Lung (tissue), 12 donors: Measurements from ENCODE around the gene QKI. TPM values are rescaled to one million over a fixed set of nuclear protein-coding genes. Genes with fewer than 3 reads are reported as not detected.

ENCODE experiments used
- ATAC-seq: fragments of 200-7000 bp; cut with Tn5 transposase; one replicate; pipeline ENCODE4 v1.9.1; 2020; ENCODE audit warnings: moderate number of reproducible peaks; ENCODE audit not compliant: insufficient read depth, low FRiP score
- DNase-seq, 3 donors: peaks; one replicate each; pipeline ENCODE4 v3.0.0-alpha.2; 2013 to 2017
- H3K27ac ChIP-seq, 2 donors: one replicate each; pipeline ENCODE4 v1.5.1; 2013; ENCODE audit warnings: mild to moderate bottlenecking in 2 of 2, moderate library complexity in 2 of 2, control low read depth in 1 of 2, inconsistent platforms in 1 of 2, low read depth in 1 of 2, low read length in 1 of 2
- H3K27me3 ChIP-seq, 3 donors: one replicate each; pipeline ENCODE4 v1.5.1; 2013; ENCODE audit warnings: low read length in 2 of 3; ENCODE audit not compliant: control insufficient read depth in 3 of 3, insufficient read depth in 3 of 3
- H3K36me3 ChIP-seq, 4 donors: one replicate each; pipeline ENCODE4 v1.5.1; 2013; ENCODE audit warnings: low read length in 4 of 4, mild to moderate bottlenecking in 1 of 4, moderate library complexity in 1 of 4; ENCODE audit not compliant: control insufficient read depth in 4 of 4, insufficient read depth in 4 of 4
- H3K4me1 ChIP-seq, 5 donors: one replicate each; pipeline ENCODE4 v1.5.1; 2013; ENCODE audit warnings: low read length in 5 of 5, mild to moderate bottlenecking in 2 of 5, moderate library complexity in 1 of 5; ENCODE audit not compliant: control insufficient read depth in 5 of 5, insufficient read depth in 5 of 5
- H3K4me3 ChIP-seq: one replicate; pipeline ENCODE4 v1.5.1; 2013; ENCODE audit warnings: mild to moderate bottlenecking, control low read depth, moderate library complexity
- H3K9ac ChIP-seq, 2 donors: one replicate each; pipeline ENCODE4 v1.5.1; 2013; ENCODE audit warnings: low read length in 2 of 2, control low read depth in 1 of 2; ENCODE audit not compliant: insufficient read depth in 1 of 2
- H3K9me3 ChIP-seq, 4 donors: one replicate each; pipeline ENCODE4 v1.5.1; 2013; ENCODE audit warnings: low read length in 3 of 4, mild to moderate bottlenecking in 1 of 4, moderate library complexity in 1 of 4; ENCODE audit not compliant: control insufficient read depth in 4 of 4, insufficient read depth in 3 of 4
- CTCF ChIP-seq: IDR thresholded peaks from 2 replicates; pipeline ENCODE4 v1.5.1; 2012; ENCODE audit warnings: mild to moderate bottlenecking; ENCODE audit errors: control extremely low read depth, extremely low read depth
- WGBS, 2 donors: extraction: QIAGEN DNeasy Blood & Tissue Kit; methylation state at CpG; one replicate each; pipeline ENCODE4 v1.1.7; 2013; 5-methylcytosine and 5-hydroxymethylcytosine counted together
- polyA plus RNA-seq, 2 donors: library from polyadenylated mRNA; stranded (reverse); fragments of 200-250 nt; gene quantifications; one replicate each; pipeline ENCODE4 v1.2.1, GENCODE V29; 2013
- total RNA-seq, 2 donors: library from RNA; depleted of rRNA in 1 of 2; stranded (reverse); fragments of >200 nt in 1 of 2; gene quantifications; one replicate each; pipeline ENCODE4 v1.2.1, GENCODE V29; 2014 to 2021
- donor health status: control.
- donor health status: control.
- donor health status: Bipolar disorder and iron deficiency.
- donor health status: healthy.
- donor health status: DM: yes; HTN: yes; CAD: no.

The QKI gene
- total and polyA plus RNA-seq, 4 donors, result 20.6 to 228 (median 114) TPM

GRCh38 chr6:163466839-163467390 is 52.4 kb downstream of the QKI start:
- no peak for TF ChIP-seq CTCF
- no peaks in the 10 kb centered on the region for H3K27me3 ChIP-seq
- no peak overlapping the region for H3K9ac ChIP-seq
- ATAC-seq, result no peak
- H3K27ac ChIP-seq, result peak overlapping the region in 1 of 2 donors; percentile 12
- DNase-seq, result no peak
- WGBS, 2 donors, result 89 to 95% methylated on average over 3 of the region's 3 CpGs
- peaks cover 0 to 12% (median 0%) of the 10 kb centered on the region in 4 donors for H3K36me3 ChIP-seq
- H3K4me1 ChIP-seq, result peaks cover 0 to 27% (median 0%) of the 10 kb centered on the region in 5 donors
- peaks cover 0 to 14% (median 0%) of the 10 kb centered on the region in 4 donors for H3K9me3 ChIP-seq
- no peak overlapping the region for H3K4me3 ChIP-seq

- H3K4me3 ChIP-seq, result no peak overlapping the region
- no peak for ATAC-seq
- no peak overlapping the region for H3K9ac ChIP-seq
- H3K27ac ChIP-seq, result peak overlapping the region in 1 of 2 donors; percentile 2
- WGBS, 2 donors, result 72 to 82% methylated on average over 3 of the region's 3 CpGs
- DNase-seq, result no peak
- H3K4me1 ChIP-seq, result peaks cover 0 to 23% (median 0%) of the 10 kb centered on the region in 5 donors
- no peaks in the 10 kb centered on the region for H3K27me3 ChIP-seq
- H3K36me3 ChIP-seq, result peaks cover 0 to 12% (median 0%) of the 10 kb centered on the region in 4 donors
- no peak for TF ChIP-seq CTCF
- peaks cover 0 to 14% (median 0%) of the 10 kb centered on the region in 4 donors for H3K9me3 ChIP-seq
Measured at GRCh38 chr6:163468738-163469137, 54.2 kb downstream of the QKI start.

GRCh38 chr6:163469459-163469985 is 55.0 kb downstream of the QKI start:
- ATAC-seq (no peak), DNase-seq (no peak)
- Histone ChIP-seq H3K4me3 (no peak overlapping the region), H3K36me3 (peaks cover 0 to 12% (median 0%) of the 10 kb centered on the region in 4 donors), H3K9ac (no peak overlapping the region), H3K27me3 (no peaks in the 10 kb centered on the region), H3K9me3 (peaks cover 0 to 14% (median 0%) of the 10 kb centered on the region in 4 donors), H3K27ac (no peak overlapping the region), H3K4me1 (peaks cover 0 to 21% (median 0%) of the 10 kb centered on the region in 5 donors)
- WGBS, 2 donors, result 89 to 92% methylated on average over 1 of the region's 1 CpG
- no peak for TF ChIP-seq CTCF
